Measurements from ENCODE around the gene ZNF573. TPM values are rescaled to one million over a fixed set of nuclear protein-coding genes. Genes with fewer than 3 reads are reported as not detected.

The ZNF573 gene
- total and polyA plus RNA-seq, 2 donors, result 1.8 to 7.4 TPM

Other genes starting within 250 kb of the ZNF573 start
- gene ZNF571, start 184.8 kb downstream of the ZNF573 start, total RNA-seq, result 5.2 TPM
- 5.2 TPM for gene ZNF571, start 184.8 kb downstream of the ZNF573 start, polyA plus RNA-seq
- 2.5 TPM for gene ZNF540, start 184.7 kb downstream of the ZNF573 start, total RNA-seq
- gene ZNF540, start 184.7 kb downstream of the ZNF573 start, polyA plus RNA-seq, result 7.5 TPM
- gene ZFP30, start 124.1 kb downstream of the ZNF573 start, total RNA-seq, result 13.1 TPM
- gene ZFP30, start 124.1 kb downstream of the ZNF573 start, polyA plus RNA-seq, result 7.4 TPM
- gene ZNF607, start 59.8 kb downstream of the ZNF573 start, total RNA-seq, result 5.5 TPM
- gene ZNF607, start 59.8 kb downstream of the ZNF573 start, polyA plus RNA-seq, result 3.7 TPM
- under 0.01 TPM for gene WDR87, start 127.0 kb upstream of the ZNF573 start, total RNA-seq
- gene WDR87, start 127.0 kb upstream of the ZNF573 start, polyA plus RNA-seq, result 0.02 TPM
- 6.0 TPM for gene SIPA1L3, start 127.6 kb upstream of the ZNF573 start, total RNA-seq
- gene SIPA1L3, start 127.6 kb upstream of the ZNF573 start, polyA plus RNA-seq, result 5.0 TPM

Measured in thymus (tissue), 2 donors.